Liver (tissue), 9 donors: ENCODE measurements around the gene STAT3. TPM values are rescaled to one million over a fixed set of nuclear protein-coding genes. Genes with fewer than 3 reads are reported as not detected.

Experiments used
- DNase-seq: peaks from one replicate; pipeline ENCODE4 v3.0.0-alpha.2; 2017; ENCODE audit warnings: low spot score
- H3K27ac ChIP-seq, 2 donors: one replicate each; pipeline ENCODE4 v1.7.0; 2013; ENCODE audit warnings: inconsistent platforms in 2 of 2, low read length in 2 of 2, control low read depth in 1 of 2, low read depth in 1 of 2, mild to moderate bottlenecking in 1 of 2
- H3K27me3 ChIP-seq, 4 donors: one replicate each; pipeline versions ENCODE4 v1.6.1 to v1.7.0; 2013; ENCODE audit warnings: low read length in 3 of 4, inconsistent platforms in 1 of 4, mild to moderate bottlenecking in 1 of 4, moderate library complexity in 1 of 4; ENCODE audit not compliant: control insufficient read depth in 4 of 4, insufficient read depth in 4 of 4
- H3K36me3 ChIP-seq, 4 donors: one replicate each; pipeline versions ENCODE4 v1.6.1 to v1.7.0; 2013; ENCODE audit warnings: low read length in 3 of 4, mild to moderate bottlenecking in 3 of 4, low read depth in 1 of 4, moderate library complexity in 1 of 4; ENCODE audit not compliant: control insufficient read depth in 4 of 4, insufficient read depth in 3 of 4
- H3K4me1 ChIP-seq, 4 donors: one replicate each; pipeline versions ENCODE4 v1.6.1 to v1.7.0; 2013; ENCODE audit warnings: low read length in 3 of 4, mild to moderate bottlenecking in 3 of 4, moderate library complexity in 1 of 4; ENCODE audit not compliant: control insufficient read depth in 4 of 4, insufficient read depth in 4 of 4
- H3K4me3 ChIP-seq, 3 donors: one replicate each; pipeline versions ENCODE4 v1.6.1 to v1.7.0; 2013; ENCODE audit warnings: low read length in 3 of 3, control low read depth in 1 of 3, low read depth in 1 of 3, mild to moderate bottlenecking in 1 of 3
- H3K9ac ChIP-seq, 2 donors: one replicate each; pipeline ENCODE4 v1.7.0; 2013; ENCODE audit warnings: low read length in 2 of 2, mild to moderate bottlenecking in 2 of 2, moderate library complexity in 2 of 2, control low read depth in 1 of 2, low read depth in 1 of 2
- H3K9me3 ChIP-seq, 4 donors: one replicate each; pipeline versions ENCODE4 v1.6.1 to v1.7.0; 2013; ENCODE audit warnings: low read length in 3 of 4; ENCODE audit not compliant: control insufficient read depth in 4 of 4
- ATF3 ChIP-seq: IDR thresholded peaks from 2 replicates; pipeline ENCODE4 v1.6.1; 2016; ENCODE audit warnings: antibody characterized with exemption
- CTCF ChIP-seq: fragments of 150-350 bp; IDR thresholded peaks from 2 replicates; pipeline ENCODE4 v1.5.1; 2017; ENCODE audit warnings: improper control_type of control experiment, low read depth, low read length; ENCODE audit not compliant: missing input control
- EGR1 ChIP-seq, 2 donors: IDR thresholded peaks; 2 replicates each; pipeline ENCODE4 v1.6.1; 2016 to 2018; ENCODE audit warnings: antibody characterized with exemption in 2 of 2, low read depth in 2 of 2
- FOXA1 ChIP-seq: IDR thresholded peaks from 2 replicates; pipeline ENCODE4 v1.6.1; 2016; ENCODE audit warnings: antibody characterized with exemption
- FOXA2 ChIP-seq: IDR thresholded peaks from 2 replicates; pipeline ENCODE4 v1.6.1; 2016; ENCODE audit warnings: antibody characterized with exemption
- GABPA ChIP-seq, 2 donors: IDR thresholded peaks in 1 of 2; conservative IDR thresholded peaks in 1 of 2; 2 replicates each; pipeline ENCODE4 v1.6.1; 2016; ENCODE audit warnings: antibody characterized with exemption in 2 of 2, mild to moderate bottlenecking in 1 of 2, moderate library complexity in 1 of 2
- HNF4A ChIP-seq, 2 donors: conservative IDR thresholded peaks; 2 replicates each; pipeline ENCODE4 v1.6.1; 2016; ENCODE audit warnings: antibody characterized with exemption in 2 of 2, mild to moderate bottlenecking in 2 of 2
- HNF4G ChIP-seq: IDR thresholded peaks from 2 replicates; pipeline ENCODE4 v1.6.1; 2016; ENCODE audit warnings: antibody characterized with exemption
- JUND ChIP-seq, 2 donors: IDR thresholded peaks; 2 replicates each; pipeline ENCODE4 v1.6.1; 2016; ENCODE audit warnings: antibody characterized with exemption in 2 of 2
- MAX ChIP-seq: IDR thresholded peaks from 2 replicates; pipeline ENCODE4 v1.6.1; 2016; ENCODE audit warnings: antibody characterized with exemption
- NR2F2 ChIP-seq: IDR thresholded peaks from 2 replicates; pipeline ENCODE4 v1.6.1; 2016; ENCODE audit warnings: antibody characterized with exemption
- RAD21 ChIP-seq, 2 donors: IDR thresholded peaks; 2 replicates each; pipeline ENCODE4 v1.6.1; 2016; ENCODE audit warnings: antibody characterized with exemption in 2 of 2, mild to moderate bottlenecking in 2 of 2
- REST ChIP-seq: IDR thresholded peaks from 2 replicates; pipeline ENCODE4 v1.6.1; 2016; ENCODE audit warnings: antibody characterized with exemption, mild to moderate bottlenecking
- RXRA ChIP-seq, 2 donors: IDR thresholded peaks; 2 replicates each; pipeline ENCODE4 v1.6.1; 2017 to 2018; ENCODE audit warnings: antibody characterized with exemption in 2 of 2, mild to moderate bottlenecking in 1 of 2
- SP1 ChIP-seq: IDR thresholded peaks from 2 replicates; pipeline ENCODE4 v1.6.1; 2018; ENCODE audit warnings: antibody characterized with exemption, mild to moderate bottlenecking
- TAF1 ChIP-seq: conservative IDR thresholded peaks from 2 replicates; pipeline ENCODE4 v1.6.1; 2016; ENCODE audit warnings: antibody characterized with exemption, mild to moderate bottlenecking
- YY1 ChIP-seq: IDR thresholded peaks from 2 replicates; pipeline ENCODE4 v1.6.1; 2016; ENCODE audit warnings: antibody characterized with exemption, mild to moderate bottlenecking
- ZBTB33 ChIP-seq: IDR thresholded peaks from 2 replicates; pipeline ENCODE4 v1.6.1; 2016; ENCODE audit warnings: antibody characterized with exemption
- WGBS: extraction: QIAGEN DNeasy Blood & Tissue Kit; methylation state at CpG from one replicate; pipeline ENCODE4 v1.1.7; 2013; 5-methylcytosine and 5-hydroxymethylcytosine counted together
- polyA plus RNA-seq, 2 donors: library from polyadenylated mRNA; stranded (reverse) in 1 of 2; unstranded in 1 of 2; fragments of 200-250 nt in 1 of 2; fragments of >200 nt in 1 of 2; fragmentation: Nextera tagmentation in 1 of 2; extraction: Ambion mirVana in 1 of 2; gene quantifications; one replicate each; pipeline versions ENCODE4 v1.2.1 to v1.2.3, GENCODE V29; 2013 to 2015
- total RNA-seq, 2 donors: library from RNA; depleted of rRNA; stranded (reverse); fragments of >200 nt; gene quantifications; one replicate each; pipeline ENCODE4 v1.2.3, GENCODE V29; 2014
- donor health status: healthy.
- donor health status: healthy.
- donor health status: healthy.
- donor health status: healthy.
- donor health status: healthy.

STAT3 gene
- total and polyA plus RNA-seq, 4 donors: 68.7 to 301 (median 114) TPM

- Histone ChIP-seq H3K27ac (peak overlapping the region in 1 of 2 donors; percentile 75), H3K9me3 (no peaks in the 10 kb centered on the region), H3K9ac (no peak overlapping the region), H3K27me3 (no peaks in the 10 kb centered on the region), H3K4me1 (peaks cover 0 to 23% (median 7%) of the 10 kb centered on the region in 4 donors), H3K36me3 (peaks cover 0 to 2% (median 1%) of the 10 kb centered on the region in 4 donors), H3K4me3 (no peak overlapping the region)
- WGBS: 90% methylated on average over 9 of the region's 9 CpGs
- no peak for DNase-seq
- no peak for TF ChIP-seq ZBTB33
- TF ChIP-seq JUND (IDR thresholded peaks at IDR 0.05): no peak
- no peak for TF ChIP-seq GABPA (IDR thresholded peaks at IDR 0.05 in 1 of 2, conservative IDR thresholded peaks at IDR 0.05 in 1 of 2)
- TF ChIP-seq RXRA (IDR thresholded peaks at IDR 0.05): no peak
- no peak for TF ChIP-seq HNF4A (conservative IDR thresholded peaks at IDR 0.05)
These were observed 98.5 kb downstream of the STAT3 start for GRCh38 chr17:42289611-42290181.

- peak; percentile 64 for DNase-seq
- no peaks in the 10 kb centered on the region for H3K9me3 ChIP-seq
- TF ChIP-seq SP1 (no peak), RXRA (IDR thresholded peaks at IDR 0.05) (no peak), CTCF (no peak), RAD21 (IDR thresholded peaks at IDR 0.05) (no peak), HNF4A (conservative IDR thresholded peaks at IDR 0.05) (no peak), TAF1 (no peak), HNF4G (no peak), NR2F2 (no peak), REST (no peak), FOXA1 (no peak), ZBTB33 (no peak), EGR1 (IDR thresholded peaks at IDR 0.05; ENCODE audit: low read depth in 2 of 2) (no peak), MAX (no peak), GABPA (IDR thresholded peaks at IDR 0.05 in 1 of 2, conservative IDR thresholded peaks at IDR 0.05 in 1 of 2) (no peak), ATF3 (no peak), FOXA2 (no peak), JUND (IDR thresholded peaks at IDR 0.05) (no peak), YY1 (no peak)
- H3K27me3 ChIP-seq: no peaks in the 10 kb centered on the region
- peaks cover 0 to 20% (median 7%) of the 10 kb centered on the region in 4 donors for H3K4me1 ChIP-seq
- peak overlapping the region; percentile 42 to 82 (median 65) for H3K4me3 ChIP-seq
- peak overlapping the region; percentile 64 to 75 for H3K27ac ChIP-seq
- WGBS: 54% methylated on average over 44 of the region's 44 CpGs
- peaks cover 0 to 2% (median 1%) of the 10 kb centered on the region in 4 donors for H3K36me3 ChIP-seq
- no peak overlapping the region for H3K9ac ChIP-seq
These were observed 99.2 kb downstream of the STAT3 start for GRCh38 chr17:42288803-42289610.
